Retinal pigment epithelial cell (primary cell): ENCODE measurements around the gene DCLK1.

Source experiments
- DNase-seq: peaks from one replicate; pipeline ENCODE4 v3.0.0-alpha.2; 2010; ENCODE audit warnings: low read depth
- H3K4me3 ChIP-seq: 2 replicates; pipeline ENCODE4 v1.5.1; 2011; ENCODE audit warnings: mild to moderate bottlenecking, low read length, control low read depth, moderate library complexity
- TF ChIP-seq, protein P1 (sequence below): conservative IDR thresholded peaks from 2 replicates; pipeline ENCODE4 v1.5.1; 2011; ENCODE audit warnings: low read depth, low read length, control low read depth, inconsistent platforms

DCLK1 gene

DNA sequence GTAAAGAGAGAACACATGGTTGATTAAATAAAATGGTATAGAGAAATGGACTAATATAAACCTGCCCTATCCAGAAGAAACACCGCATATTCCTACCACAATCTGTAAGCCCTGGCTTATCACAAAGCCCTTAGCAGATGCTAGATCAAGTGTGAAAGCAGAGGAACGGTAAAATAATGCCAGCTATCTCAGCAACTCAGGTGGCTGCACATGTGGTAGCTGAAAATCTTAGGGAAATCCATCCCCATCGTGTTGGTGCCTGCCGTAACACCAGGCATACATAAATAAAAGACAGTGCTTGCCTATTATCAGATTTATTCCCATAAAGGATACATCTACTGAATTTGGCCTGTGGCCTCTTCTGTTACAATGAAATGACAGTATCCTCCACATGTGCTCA lies 350.6 kb downstream of the DCLK1 start:
- H3K4me3 ChIP-seq: no peak overlapping the region
- TF ChIP-seq, protein P1, sequence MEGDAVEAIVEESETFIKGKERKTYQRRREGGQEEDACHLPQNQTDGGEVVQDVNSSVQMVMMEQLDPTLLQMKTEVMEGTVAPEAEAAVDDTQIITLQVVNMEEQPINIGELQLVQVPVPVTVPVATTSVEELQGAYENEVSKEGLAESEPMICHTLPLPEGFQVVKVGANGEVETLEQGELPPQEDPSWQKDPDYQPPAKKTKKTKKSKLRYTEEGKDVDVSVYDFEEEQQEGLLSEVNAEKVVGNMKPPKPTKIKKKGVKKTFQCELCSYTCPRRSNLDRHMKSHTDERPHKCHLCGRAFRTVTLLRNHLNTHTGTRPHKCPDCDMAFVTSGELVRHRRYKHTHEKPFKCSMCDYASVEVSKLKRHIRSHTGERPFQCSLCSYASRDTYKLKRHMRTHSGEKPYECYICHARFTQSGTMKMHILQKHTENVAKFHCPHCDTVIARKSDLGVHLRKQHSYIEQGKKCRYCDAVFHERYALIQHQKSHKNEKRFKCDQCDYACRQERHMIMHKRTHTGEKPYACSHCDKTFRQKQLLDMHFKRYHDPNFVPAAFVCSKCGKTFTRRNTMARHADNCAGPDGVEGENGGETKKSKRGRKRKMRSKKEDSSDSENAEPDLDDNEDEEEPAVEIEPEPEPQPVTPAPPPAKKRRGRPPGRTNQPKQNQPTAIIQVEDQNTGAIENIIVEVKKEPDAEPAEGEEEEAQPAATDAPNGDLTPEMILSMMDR: no peak

DNA sequence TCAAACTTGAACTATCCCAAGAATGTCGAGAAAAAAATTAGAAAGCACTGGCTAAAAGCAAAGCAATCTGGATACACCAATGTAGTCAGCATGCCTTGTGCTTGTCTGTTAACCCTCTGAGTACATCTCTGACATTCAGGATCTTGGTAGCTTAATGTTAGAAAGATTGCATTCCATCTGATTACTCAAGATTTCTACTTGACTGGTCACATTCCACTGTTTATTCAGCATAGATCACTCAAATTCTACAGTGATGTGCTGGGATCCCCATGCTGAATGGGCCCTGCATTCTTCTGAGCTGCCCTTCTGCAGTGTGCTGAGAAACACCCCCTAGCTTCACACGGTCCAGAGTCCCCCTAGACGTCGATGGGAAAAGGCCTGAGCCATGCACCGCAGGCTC lies 359.3 kb downstream of the DCLK1 start:
- no peak overlapping the region for H3K4me3 ChIP-seq
- peak; percentile 91 for DNase-seq
- TF ChIP-seq, protein P1: peak; percentile 20

More for the DNA sequence above, 350.6 kb downstream of the DCLK1 start:
- no peak for DNase-seq

DNA sequence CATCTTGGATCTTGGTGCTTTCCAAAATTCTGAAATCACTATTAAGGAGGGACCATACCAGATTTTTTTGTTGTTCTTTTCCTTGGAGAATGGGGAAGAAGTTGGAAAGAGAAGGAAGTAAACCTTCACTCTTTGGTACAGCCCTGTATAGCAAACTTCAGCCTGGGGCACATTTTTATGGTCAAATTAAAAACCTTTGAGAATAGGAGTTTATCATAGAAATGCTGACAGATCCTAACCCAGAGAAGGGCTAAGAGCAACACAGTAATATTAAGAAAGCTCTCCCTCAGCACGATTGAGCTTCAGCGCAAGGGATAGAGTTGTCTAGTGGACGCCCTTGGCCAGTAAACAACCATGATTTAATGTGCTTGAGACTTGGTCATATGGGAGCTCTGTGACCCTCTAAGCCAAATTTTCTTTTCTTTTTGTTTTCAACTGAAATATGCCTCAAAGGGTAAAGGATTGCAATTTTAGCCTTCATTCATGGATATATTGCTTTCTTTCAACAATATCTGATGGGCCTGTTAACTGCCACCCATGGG lies 360.4 kb downstream of the DCLK1 start:
- no peak for DNase-seq
- no peak overlapping the region for H3K4me3 ChIP-seq
- TF ChIP-seq, protein P1: no peak

DNA sequence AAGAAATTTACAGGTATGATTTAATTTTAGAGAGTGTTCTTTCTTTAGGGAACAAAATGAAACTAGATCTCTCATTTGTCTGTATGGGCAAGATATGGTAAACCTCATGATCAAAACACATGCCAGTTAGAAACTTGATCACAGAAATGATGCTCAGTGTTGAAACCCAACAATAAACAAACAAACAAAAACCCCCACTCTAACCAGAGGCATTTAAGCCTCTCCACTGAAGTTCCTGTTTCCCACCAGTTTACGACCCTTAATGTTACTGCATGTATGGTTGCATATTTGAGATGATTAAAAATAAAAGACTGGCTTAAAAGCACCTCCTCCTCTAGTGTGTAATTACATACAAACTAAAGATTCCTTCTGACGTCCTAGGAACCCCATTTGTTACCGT lies 361.4 kb downstream of the DCLK1 start:
- DNase-seq: no peak
- no peak overlapping the region for H3K4me3 ChIP-seq
- TF ChIP-seq, protein P1: no peak

DNA sequence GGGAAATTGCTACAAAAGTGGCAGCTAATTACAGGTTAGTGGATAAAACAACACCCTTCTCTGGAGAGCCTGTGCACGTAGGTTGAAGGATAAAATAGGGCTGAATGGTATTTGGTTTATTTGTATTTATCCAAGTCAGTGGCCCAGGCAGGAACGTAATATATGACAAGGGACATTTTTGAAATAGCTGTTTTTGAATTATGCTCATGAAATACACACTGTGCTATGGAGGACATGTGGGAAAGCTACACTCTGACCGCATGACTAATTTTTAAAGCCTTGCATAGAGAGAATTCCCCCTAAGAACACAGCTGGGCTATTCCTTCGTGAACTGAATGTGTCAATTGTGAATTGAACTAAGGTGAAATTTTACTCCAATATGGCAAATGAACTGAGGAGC lies 362.6 kb downstream of the DCLK1 start:
- TF ChIP-seq, protein P1: no peak

DNA sequence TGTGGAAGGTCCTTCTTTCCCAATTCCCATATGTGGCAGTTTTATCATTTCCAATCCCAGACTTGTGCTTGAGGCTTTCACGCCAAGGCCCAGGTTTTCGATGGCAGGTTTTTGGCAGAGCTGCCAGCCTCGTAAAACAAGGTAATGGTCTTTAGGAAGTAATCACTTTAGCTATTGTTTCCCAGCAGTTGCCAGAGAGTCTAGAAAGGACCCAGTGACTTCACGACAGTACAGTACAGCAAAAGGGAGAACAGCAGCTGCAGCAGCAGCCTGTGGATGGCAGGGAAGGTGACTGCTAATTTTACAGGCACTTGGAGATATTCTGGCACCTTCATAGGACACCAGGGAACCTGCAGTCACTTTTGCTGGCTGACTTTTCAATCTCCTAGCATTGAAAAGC lies 363.1 kb downstream of the DCLK1 start:
- DNase-seq: no peak
- H3K4me3 ChIP-seq: no peak overlapping the region
- TF ChIP-seq, protein P1: no peak

More for the DNA sequence above, 362.6 kb downstream of the DCLK1 start:
- DNase-seq: peak; percentile 51
- no peak overlapping the region for H3K4me3 ChIP-seq

DNA sequence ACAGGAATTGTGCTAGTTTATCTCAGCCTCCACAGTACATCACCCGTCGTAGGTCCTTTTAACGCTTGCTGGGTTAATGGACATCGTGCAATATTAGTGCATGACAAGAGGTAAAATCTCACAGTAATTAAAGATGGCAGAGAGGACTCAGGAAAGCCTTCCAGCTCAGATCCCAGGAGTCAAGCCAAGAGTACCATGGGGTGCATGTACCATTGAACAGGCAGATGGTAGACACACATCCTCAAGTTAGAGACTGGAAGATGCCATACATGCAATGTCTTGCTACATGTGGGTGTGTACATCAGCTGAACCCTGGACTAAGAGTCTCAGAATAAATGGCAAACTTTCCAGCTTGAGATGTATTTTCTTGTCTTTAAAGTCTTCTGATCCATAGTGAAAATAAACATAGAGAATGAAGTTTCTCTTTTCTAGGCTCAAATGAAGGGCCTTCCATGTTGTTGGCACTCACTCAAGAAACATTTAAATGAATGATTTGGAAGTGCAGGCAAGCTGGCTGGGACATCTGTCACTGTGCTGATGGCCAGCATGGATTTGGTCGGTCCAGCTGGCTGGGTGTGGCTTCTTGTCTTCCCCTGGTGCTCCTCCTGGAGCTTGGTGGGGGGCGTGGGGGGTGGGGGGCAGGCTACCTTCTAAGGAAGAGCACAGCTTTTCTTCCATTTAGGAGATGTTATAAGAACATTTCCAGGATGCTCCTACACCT lies 363.8 kb downstream of the DCLK1 start:
- no peak for DNase-seq
- TF ChIP-seq, protein P1: no peak

More for the DNA sequence above, 363.8 kb downstream of the DCLK1 start:
- no peak overlapping the region for H3K4me3 ChIP-seq
